OCI-LY7 (cell line): ENCODE results near the gene INPP5A.

ENCODE experiments used
- CTCF ChIP-seq: fragments of 200-600 bp; sonication (generic); conservative IDR thresholded peaks from 2 replicates; pipeline ENCODE4 v1.5.1; 2014; ENCODE audit warnings: mild to moderate bottlenecking, antibody characterized with exemption, low read length, moderate library complexity, mixed read lengths
- EZH2phosphoT487 ChIP-seq: fragments of 200-600 bp; sonication (generic); IDR thresholded peaks from 2 replicates; pipeline ENCODE4 v1.6.1; 2018; ENCODE audit warnings: low read depth, borderline replicate concordance, mild to moderate bottlenecking, mixed run types, antibody characterized with exemption, low read length, moderate library complexity, mixed read lengths

GRCh38 chr10:132813560-132814468 is 276.2 kb downstream of the INPP5A start:
- TF ChIP-seq CTCF = no peak
- TF ChIP-seq EZH2phosphoT487 = no peak
